ENCODE measurements around the gene PARP6. TPM values are rescaled to one million over a fixed set of nuclear protein-coding genes. Genes with fewer than 3 reads are reported as not detected.

Gene PARP6
- total and polyA plus RNA-seq, 2 of the 8 experiments (the other 6 are each of a cell fraction or from before 2014, with no cell fraction given), result 39.8 to 45.3 TPM

DNA sequence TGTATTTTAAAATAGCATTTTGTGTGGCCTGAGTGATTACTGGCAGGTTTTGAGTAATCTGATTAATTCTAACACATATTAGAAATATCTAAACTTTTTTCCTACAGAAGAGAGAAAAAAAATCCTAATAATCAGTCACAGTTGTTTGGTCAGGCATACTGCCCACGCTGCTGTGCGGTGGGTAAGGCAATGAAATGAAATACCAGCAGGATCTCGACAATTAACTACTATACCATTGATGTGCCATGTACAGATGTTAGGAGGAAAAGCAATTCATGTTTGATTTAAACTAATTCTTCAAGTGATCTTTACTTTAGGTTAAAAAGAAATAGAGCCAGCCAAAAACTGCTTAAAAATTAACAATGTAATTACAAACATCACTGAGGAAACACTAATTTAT is 79.9 kb downstream of the PARP6 start:
- POLR2A ChIA-PET (ENCODE audit: partially characterized antibody), result no interaction called here
- Histone ChIP-seq H4K91ac (replicated peaks; ENCODE audit: insufficient read length, low read length) (no peak overlapping the region), H3K23me2 (ENCODE audit: low read depth, low read length) (peaks cover 6% of the 10 kb centered on the region)

More for the DNA sequence above, 79.9 kb downstream of the PARP6 start:
- Histone ChIP-seq H2BK120ac (replicated peaks; ENCODE audit: low read depth, low read length) (no peak overlapping the region), H3K79me1 (ENCODE audit: low read depth, low read length) (no peaks in the 10 kb centered on the region), H4K20me1 (replicated peaks in 1 of 2; ENCODE audit: control insufficient read depth in 1 of 2, insufficient read depth in 2 of 2, low read length in 2 of 2) (no peaks in the 10 kb centered on the region), H4K8ac (ENCODE audit: extremely low read depth, insufficient read depth, low read length) (no peak overlapping the region), H3K18ac (ENCODE audit: extremely low read depth, low read length) (no peak overlapping the region), H2AFZ (ENCODE audit: low read length) (no peak overlapping the region), H2AK5ac (ENCODE audit: low read depth, low read length) (no peak overlapping the region), H3K9me3 (ENCODE audit: insufficient read depth in 2 of 2, low read depth in 1 of 2, low read length in 1 of 2) (no peaks in the 10 kb centered on the region), H2BK15ac (ENCODE audit: low read length) (no peak overlapping the region), H3K4ac (replicated peaks; ENCODE audit: insufficient read length, low read depth, low read length) (no peak overlapping the region), H3K79me2 (ENCODE audit: control insufficient read depth in 1 of 2, insufficient read depth in 2 of 2, low read length in 2 of 2) (no peaks in the 10 kb centered on the region), H2BK5ac (ENCODE audit: low read depth, low read length) (no peak overlapping the region), H3K14ac (ENCODE audit: insufficient read length) (no peak overlapping the region), H3K4me1 (replicated peaks in 1 of 4; ENCODE audit: control insufficient read depth in 3 of 4, insufficient read depth in 4 of 4, low read length in 3 of 4) (peaks cover 2 to 5% (median 4%) of the 10 kb centered on the region in 4 experiments; a peak in 6 of 7 replicates), H2BK12ac (ENCODE audit: low read depth, low read length) (no peak overlapping the region), H3K9ac (replicated peaks in 1 of 4; ENCODE audit: extremely low read depth in 1 of 4, low read depth in 3 of 4, low read length in 3 of 4) (no peak overlapping the region), H3K27ac (ENCODE audit: low read depth, low read length) (no peak overlapping the region), H2BK20ac (ENCODE audit: low read length) (no peak overlapping the region), H3K56ac (replicated peaks; ENCODE audit: insufficient read length, low read depth, low read length) (no peak overlapping the region), H3K23ac (ENCODE audit: insufficient read length) (no peak overlapping the region), H3K27me3 (replicated peaks in 1 of 4; ENCODE audit: control insufficient read depth in 3 of 4, extremely low read depth in 1 of 4, insufficient read depth in 3 of 4, low read length in 3 of 4) (peaks cover 7 to 16% (median 15%) of the 10 kb centered on the region in 4 experiments; a peak in 6 of 7 replicates), H3K4me3 (ENCODE audit: extremely low read depth in 1 of 4, insufficient read depth in 2 of 4, low read depth in 3 of 4, low read length in 4 of 4) (no peak overlapping the region), H4K5ac (ENCODE audit: insufficient read length, low read depth, low read length) (no peak overlapping the region), H3K36me3 (ENCODE audit: control insufficient read depth in 2 of 4, insufficient read depth in 4 of 4, low read length in 3 of 4) (no peaks in the 10 kb centered on the region), H3K4me2 (ENCODE audit: insufficient read depth in 1 of 2, low read depth in 2 of 2, low read length in 2 of 2) (no peak overlapping the region)
- TF ChIP-seq FOSL1 (IDR thresholded peaks at IDR 0.05; ENCODE audit: insufficient read depth, low read depth, low read length) (no peak), NRF1 (IDR thresholded peaks at IDR 0.05; ENCODE audit: low read depth, low read length) (no peak), SIRT6 (IDR thresholded peaks at IDR 0.05; ENCODE audit: low read length) (no peak), GTF2F1 (IDR thresholded peaks at IDR 0.05; ENCODE audit: borderline replicate concordance, low read depth, low read length) (no peak)
- TF ChIP-seq, protein P1, sequence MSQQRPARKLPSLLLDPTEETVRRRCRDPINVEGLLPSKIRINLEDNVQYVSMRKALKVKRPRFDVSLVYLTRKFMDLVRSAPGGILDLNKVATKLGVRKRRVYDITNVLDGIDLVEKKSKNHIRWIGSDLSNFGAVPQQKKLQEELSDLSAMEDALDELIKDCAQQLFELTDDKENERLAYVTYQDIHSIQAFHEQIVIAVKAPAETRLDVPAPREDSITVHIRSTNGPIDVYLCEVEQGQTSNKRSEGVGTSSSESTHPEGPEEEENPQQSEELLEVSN (IDR thresholded peaks at IDR 0.05), result no peak
- WGBS, 2 experiments (ENCODE audit: extremely low coverage in 1 of 2, insufficient coverage in 1 of 2, insufficient read length in 1 of 2, insufficient replicate concordance in 2 of 2, low coverage in 1 of 2, low lambda C conversion rate in 2 of 2, missing lambda C conversion rate in 1 of 2), result 84% methylated on average over 3 of the region's 3 CpGs; no CpG with 5 or more reads in 1 of the 2 experiments
- CTCF ChIA-PET (ENCODE audit: partially characterized antibody), result no interaction called here
- DNase-seq (ENCODE audit: low read depth in 1 of 2, low spot score in 2 of 2) (no peak), FAIRE-seq (no peak)

Data from H1 (cell line).